H1 (cell line): Measurements from ENCODE around the gene TCEAL4.

Experiments used
- EP300 ChIP-seq, 2 experiments: IDR thresholded peaks; 1 replicate in 1 of 2; 2 replicates in 1 of 2; pipeline ENCODE4 v1.6.1; 2011 to 2012; ENCODE audit warnings: low read depth in 2 of 2, low read length in 2 of 2, mild to moderate bottlenecking in 2 of 2, borderline replicate concordance in 1 of 2, inconsistent platforms in 1 of 2, moderate library complexity in 1 of 2
- EZH2 ChIP-seq: fragments of 200-600 bp; sonication (generic); IDR thresholded peaks from 2 replicates; pipeline ENCODE4 v1.7.1; 2012; ENCODE audit warnings: low read depth, mild to moderate bottlenecking, moderate library complexity, low read length, inconsistent platforms; ENCODE audit not compliant: severe bottlenecking
- JUND ChIP-seq: IDR thresholded peaks from 2 replicates; pipeline ENCODE4 v1.6.1; 2011; ENCODE audit warnings: mild to moderate bottlenecking, improper control_type of control experiment, low read length
- KDM1A ChIP-seq: fragments of 200-600, 300-600 bp; sonication (generic); IDR thresholded peaks from 2 replicates; pipeline ENCODE4 v1.7.1; 2016; ENCODE audit warnings: mild to moderate bottlenecking, low read length, borderline replicate concordance
- POLR2A ChIP-seq, 2 experiments: IDR thresholded peaks; 1 replicate in 1 of 2; 2 replicates in 1 of 2; pipeline ENCODE4 v1.6.1; 2011; ENCODE audit warnings: low read depth in 2 of 2, low read length in 2 of 2, mild to moderate bottlenecking in 2 of 2; ENCODE audit errors: control extremely low read depth in 1 of 2
- RBBP5 ChIP-seq: IDR thresholded peaks from 2 replicates; pipeline ENCODE4 v1.7.1; 2012; ENCODE audit warnings: low read depth, mild to moderate bottlenecking, inconsistent platforms, low read length, moderate library complexity, borderline replicate concordance
- SIN3A ChIP-seq, 2 experiments: IDR thresholded peaks in 1 of 2; conservative IDR thresholded peaks in 1 of 2; 2 replicates each; pipeline ENCODE4 v1.6.1; 2011 to 2012; ENCODE audit warnings: low read length in 2 of 2, improper control_type of control experiment in 1 of 2, low read depth in 1 of 2, mild to moderate bottlenecking in 1 of 2
- SRF ChIP-seq: IDR thresholded peaks from 2 replicates; pipeline ENCODE4 v1.6.1; 2011; ENCODE audit warnings: mild to moderate bottlenecking, low read depth, low read length, moderate library complexity
- TCF12 ChIP-seq: IDR thresholded peaks from 2 replicates; pipeline ENCODE4 v1.6.1; 2011; ENCODE audit warnings: low read depth, mild to moderate bottlenecking, low read length
- ZNF274 ChIP-seq: IDR thresholded peaks from 2 replicates; pipeline ENCODE4 v1.7.0; 2012; ENCODE audit warnings: low read length, borderline replicate concordance; ENCODE audit errors: extremely low read depth
- TF ChIP-seq, protein P1 (sequence below), 3 experiments: IDR thresholded peaks; 1 replicate in 2 of 3; 2 replicates in 1 of 3; pipeline versions ENCODE4 v1.5.1 to v1.6.1; 2011; ENCODE audit warnings: low read length in 3 of 3, mild to moderate bottlenecking in 3 of 3, inconsistent platforms in 2 of 3, low read depth in 1 of 3, moderate library complexity in 1 of 3; ENCODE audit not compliant: insufficient read depth in 1 of 3; ENCODE audit errors: control extremely low read depth in 1 of 3

- TF ChIP-seq EP300 (IDR thresholded peaks at IDR 0.05; ENCODE audit: borderline replicate concordance in 1 of 2, low read depth in 2 of 2, low read length in 2 of 2) (no peak), TCF12 (no peak), RBBP5 (no peak), ZNF274 (no peak), EZH2 (no peak), SRF (no peak), SIN3A (conservative IDR thresholded peaks at IDR 0.05 in 1 of 2, IDR thresholded peaks at IDR 0.05 in 1 of 2; ENCODE audit: low read depth in 1 of 2, low read length in 2 of 2) (no peak), POLR2A (IDR thresholded peaks at IDR 0.05; ENCODE audit: control extremely low read depth in 1 of 2, low read depth in 2 of 2, low read length in 2 of 2) (no peak), JUND (no peak), KDM1A (no peak)
- TF ChIP-seq, protein P1, sequence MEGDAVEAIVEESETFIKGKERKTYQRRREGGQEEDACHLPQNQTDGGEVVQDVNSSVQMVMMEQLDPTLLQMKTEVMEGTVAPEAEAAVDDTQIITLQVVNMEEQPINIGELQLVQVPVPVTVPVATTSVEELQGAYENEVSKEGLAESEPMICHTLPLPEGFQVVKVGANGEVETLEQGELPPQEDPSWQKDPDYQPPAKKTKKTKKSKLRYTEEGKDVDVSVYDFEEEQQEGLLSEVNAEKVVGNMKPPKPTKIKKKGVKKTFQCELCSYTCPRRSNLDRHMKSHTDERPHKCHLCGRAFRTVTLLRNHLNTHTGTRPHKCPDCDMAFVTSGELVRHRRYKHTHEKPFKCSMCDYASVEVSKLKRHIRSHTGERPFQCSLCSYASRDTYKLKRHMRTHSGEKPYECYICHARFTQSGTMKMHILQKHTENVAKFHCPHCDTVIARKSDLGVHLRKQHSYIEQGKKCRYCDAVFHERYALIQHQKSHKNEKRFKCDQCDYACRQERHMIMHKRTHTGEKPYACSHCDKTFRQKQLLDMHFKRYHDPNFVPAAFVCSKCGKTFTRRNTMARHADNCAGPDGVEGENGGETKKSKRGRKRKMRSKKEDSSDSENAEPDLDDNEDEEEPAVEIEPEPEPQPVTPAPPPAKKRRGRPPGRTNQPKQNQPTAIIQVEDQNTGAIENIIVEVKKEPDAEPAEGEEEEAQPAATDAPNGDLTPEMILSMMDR (IDR thresholded peaks at IDR 0.05; ENCODE audit: control extremely low read depth in 1 of 3, insufficient read depth in 1 of 3, low read depth in 1 of 3, low read length in 3 of 3), result no peak
Measured at GRCh38 chrX:103608306-103608963, 23.1 kb downstream of the TCEAL4 start.
